Tibial artery (tissue), 4 donors: Measurements from ENCODE around the gene TAS2R60.
"Not testable (repeated sequence)": the region's sequence is repeated elsewhere in the genome, so short reads cannot be mapped to it uniquely, and the experiment has no call there.

Experiments used
- DNase-seq, 2 donors: peaks; one replicate each; pipeline ENCODE4 v3.0.0-alpha.2; 2019
- H3K27ac ChIP-seq, 2 donors: fragments of 200-600 bp; sonication (generic) in 1 of 2; 1 replicate in 1 of 2; 2 replicates in 1 of 2; pipeline ENCODE4 v1.5.1; 2018 to 2019; ENCODE audit warnings: mild to moderate bottlenecking in 1 of 2
- H3K27me3 ChIP-seq, 2 donors: fragments of 200-600 bp; sonication (generic) in 1 of 2; one replicate each; pipeline versions ENCODE4 v1.5.1 to v1.6.0; 2016 to 2019
- H3K36me3 ChIP-seq, 3 donors: fragments of 200-600 bp; sonication (generic) in 2 of 3; one replicate each; pipeline ENCODE4 v1.5.1; 2016 to 2019; ENCODE audit warnings: mild to moderate bottlenecking in 2 of 3
- H3K4me1 ChIP-seq, 4 donors: fragments of 200-600 bp; sonication (generic) in 2 of 4; 1 replicate in 3 of 4; 2 replicates in 1 of 4; pipeline ENCODE4 v1.5.1; 2016 to 2019
- H3K4me3 ChIP-seq, 2 donors: fragments of 200-600 bp; sonication (generic) in 1 of 2; 1 replicate in 1 of 2; 2 replicates in 1 of 2; pipeline ENCODE4 v1.5.1; 2018 to 2019; ENCODE audit warnings: mild to moderate bottlenecking in 2 of 2
- H3K9me3 ChIP-seq, 3 donors: fragments of 200-600 bp; sonication (generic) in 1 of 3; one replicate each; pipeline ENCODE4 v1.5.1; 2016 to 2019
- intact Hi-C: fragments of 100-400 bp; cut with DNase I; formaldehyde crosslinking; loops from one replicate; pipeline ENCODE4 v1.15.0; 2023; ENCODE audit warnings: low total_unique reads
- TF ChIP-seq, protein P1 (sequence below), 2 experiments: fragments of 200-600 bp in 1 of 2; fragments of 450-650 bp in 1 of 2; IDR thresholded peaks; one replicate each; pipeline ENCODE4 v1.5.1; 2017 to 2019; ENCODE audit warnings: antibody characterized with exemption in 2 of 2, mild to moderate bottlenecking in 1 of 2, moderate library complexity in 1 of 2

Gene TAS2R60

DNA sequence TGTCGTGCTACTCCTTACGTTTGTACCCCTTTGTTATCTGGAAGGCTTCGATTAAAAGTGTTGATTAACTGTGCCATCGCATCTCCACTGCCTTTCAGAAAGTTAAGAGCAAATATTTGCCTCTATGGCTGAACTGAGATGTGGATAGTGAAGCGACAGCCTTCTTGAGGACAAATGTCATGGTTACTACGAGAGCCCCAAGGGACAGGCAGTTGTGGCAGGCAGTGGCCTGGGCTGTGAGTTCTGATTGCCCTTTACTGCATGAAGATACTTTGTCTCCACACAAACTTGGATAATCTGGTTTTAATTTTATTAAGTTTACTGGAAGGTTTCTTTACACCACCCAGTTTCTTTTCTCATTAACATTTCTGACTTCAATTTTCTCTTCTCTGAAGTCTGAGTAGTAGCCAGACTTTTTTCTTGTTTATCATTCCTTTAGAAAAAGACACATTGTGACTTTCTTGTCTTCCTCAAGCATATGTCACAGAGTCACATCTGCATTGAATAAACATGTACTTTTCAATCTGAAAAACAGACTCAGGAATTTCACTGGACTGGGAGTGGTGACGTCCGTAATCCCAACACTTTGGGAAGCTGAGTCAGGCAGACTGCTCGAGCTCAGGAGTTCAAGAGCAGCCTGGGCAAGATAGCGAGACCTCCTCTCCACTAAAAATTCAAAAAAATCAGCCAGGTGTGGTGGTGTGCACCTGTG lies 36.0 kb downstream of the TAS2R60 start:
- Histone ChIP-seq H3K27ac (no peak overlapping the region), H3K4me1 (peaks cover 0 to 4% (median 0%) of the 10 kb centered on the region in 4 donors), H3K36me3 (no peaks in the 10 kb centered on the region), H3K27me3 (no peaks in the 10 kb centered on the region), H3K4me3 (no peak overlapping the region), H3K9me3 (no peaks in the 10 kb centered on the region)
- intact Hi-C loops, result no loop called here
- DNase-seq, result no peak
- TF ChIP-seq, protein P1, sequence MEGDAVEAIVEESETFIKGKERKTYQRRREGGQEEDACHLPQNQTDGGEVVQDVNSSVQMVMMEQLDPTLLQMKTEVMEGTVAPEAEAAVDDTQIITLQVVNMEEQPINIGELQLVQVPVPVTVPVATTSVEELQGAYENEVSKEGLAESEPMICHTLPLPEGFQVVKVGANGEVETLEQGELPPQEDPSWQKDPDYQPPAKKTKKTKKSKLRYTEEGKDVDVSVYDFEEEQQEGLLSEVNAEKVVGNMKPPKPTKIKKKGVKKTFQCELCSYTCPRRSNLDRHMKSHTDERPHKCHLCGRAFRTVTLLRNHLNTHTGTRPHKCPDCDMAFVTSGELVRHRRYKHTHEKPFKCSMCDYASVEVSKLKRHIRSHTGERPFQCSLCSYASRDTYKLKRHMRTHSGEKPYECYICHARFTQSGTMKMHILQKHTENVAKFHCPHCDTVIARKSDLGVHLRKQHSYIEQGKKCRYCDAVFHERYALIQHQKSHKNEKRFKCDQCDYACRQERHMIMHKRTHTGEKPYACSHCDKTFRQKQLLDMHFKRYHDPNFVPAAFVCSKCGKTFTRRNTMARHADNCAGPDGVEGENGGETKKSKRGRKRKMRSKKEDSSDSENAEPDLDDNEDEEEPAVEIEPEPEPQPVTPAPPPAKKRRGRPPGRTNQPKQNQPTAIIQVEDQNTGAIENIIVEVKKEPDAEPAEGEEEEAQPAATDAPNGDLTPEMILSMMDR (IDR thresholded peaks at IDR 0.05), result no peak

- intact Hi-C loops, result no loop called here
- no peak overlapping the region for H3K4me3 ChIP-seq
- H3K9me3 ChIP-seq, result no peaks in the 10 kb centered on the region
- no peaks in the 10 kb centered on the region for H3K36me3 ChIP-seq
- H3K4me1 ChIP-seq, result peaks cover 0 to 6% (median 0%) of the 10 kb centered on the region in 4 donors
- TF ChIP-seq, protein P1 (IDR thresholded peaks at IDR 0.05), result no peak
- no peak for DNase-seq
- no peaks in the 10 kb centered on the region for H3K27me3 ChIP-seq
- no peak overlapping the region for H3K27ac ChIP-seq
Measured at GRCh38 chr7:143480501-143480900, 37.2 kb downstream of the TAS2R60 start.

- Histone ChIP-seq H3K27ac (no peak overlapping the region), H3K4me1 (peaks cover 0 to 6% (median 0%) of the 10 kb centered on the region in 4 donors), H3K36me3 (no peaks in the 10 kb centered on the region), H3K27me3 (no peaks in the 10 kb centered on the region), H3K4me3 (no peak overlapping the region), H3K9me3 (no peaks in the 10 kb centered on the region)
- intact Hi-C loops, result no loop called here
- TF ChIP-seq, protein P1 (IDR thresholded peaks at IDR 0.05), result no peak
- DNase-seq, result no peak
Measured at GRCh38 chr7:143484119-143484518, 40.9 kb downstream of the TAS2R60 start.

DNA sequence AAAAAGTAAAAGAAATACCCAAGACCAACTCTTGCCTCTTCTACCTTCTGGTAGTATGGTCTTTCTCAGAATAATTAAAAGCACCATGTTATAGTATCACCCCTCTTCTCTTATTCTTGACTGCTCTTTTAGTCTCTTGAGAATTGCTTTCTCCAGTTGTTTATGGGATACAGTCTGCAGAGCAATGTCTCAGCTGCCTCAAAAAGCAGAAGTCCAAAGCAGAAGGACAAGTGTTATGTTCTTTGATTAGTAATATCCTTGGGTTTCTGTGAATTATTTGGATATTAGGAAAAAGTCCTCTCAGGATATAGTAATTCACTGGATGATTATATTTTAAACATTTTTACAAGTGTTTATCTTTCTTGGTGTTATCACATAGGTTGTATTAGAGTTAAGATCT lies 41.8 kb downstream of the TAS2R60 start:
- intact Hi-C loops, result no loop called here
- Histone ChIP-seq H3K27ac (no peak overlapping the region), H3K4me1 (peaks cover 0 to 6% (median 0%) of the 10 kb centered on the region in 4 donors), H3K36me3 (no peaks in the 10 kb centered on the region), H3K27me3 (no peaks in the 10 kb centered on the region), H3K9me3 (no peaks in the 10 kb centered on the region), H3K4me3 (no peak overlapping the region)
- TF ChIP-seq, protein P1 (IDR thresholded peaks at IDR 0.05), result no peak
- DNase-seq, result no peak

GRCh38 chr7:143485500-143485899 lies 42.2 kb downstream of the TAS2R60 start:
- Histone ChIP-seq H3K36me3 (no peaks in the 10 kb centered on the region), H3K4me3 (no peak overlapping the region), H3K4me1 (peaks cover 0 to 6% (median 0%) of the 10 kb centered on the region in 4 donors), H3K27ac (no peak overlapping the region), H3K27me3 (no peaks in the 10 kb centered on the region), H3K9me3 (no peaks in the 10 kb centered on the region)
- TF ChIP-seq, protein P1 (IDR thresholded peaks at IDR 0.05), result no peak
- DNase-seq, result no peak
- intact Hi-C loops, result no loop called here

GRCh38 chr7:143486266-143486665 lies 43.0 kb downstream of the TAS2R60 start:
- H3K4me3 ChIP-seq, H3K27ac ChIP-seq, H3K9me3 ChIP-seq, H3K36me3 ChIP-seq, H3K27me3 ChIP-seq, H3K4me1 ChIP-seq, intact Hi-C loops, DNase-seq: not testable (repeated sequence)
